Suppressor macrophage treated with lipopolysaccharide for 4 hours (primary cell): ENCODE data around the gene DAPK1.
"Not testable (repeated sequence)": the region's sequence is repeated elsewhere in the genome, so short reads cannot be mapped to it uniquely, and the experiment has no call there.

Experiments used
- DNase-seq: peaks from one replicate; pipeline ENCODE4 v3.0.0-alpha.2; 2020

The DAPK1 gene

GRCh38 chr9:87548159-87548558 is 50.5 kb downstream of the DAPK1 start:
- no peak for DNase-seq

GRCh38 chr9:87549088-87549487 is 51.4 kb downstream of the DAPK1 start:
- DNase-seq: not testable (repeated sequence)

- no peak for DNase-seq
Measured at GRCh38 chr9:87549791-87550190, 52.1 kb downstream of the DAPK1 start.

GRCh38 chr9:87550253-87550954 is 52.7 kb downstream of the DAPK1 start:
- no peak for DNase-seq

GRCh38 chr9:87551772-87552217 is 54.1 kb downstream of the DAPK1 start:
- no peak for DNase-seq

GRCh38 chr9:87554171-87554910 is 56.7 kb downstream of the DAPK1 start:
- DNase-seq: peak; percentile 52

GRCh38 chr9:87554976-87555375 is 57.3 kb downstream of the DAPK1 start:
- peak; percentile 94 for DNase-seq

GRCh38 chr9:87556039-87556438 is 58.4 kb downstream of the DAPK1 start:
- no peak for DNase-seq

GRCh38 chr9:87556821-87557220 is 59.2 kb downstream of the DAPK1 start:
- DNase-seq: peak; percentile 82

GRCh38 chr9:87557996-87558395 is 60.3 kb downstream of the DAPK1 start:
- no peak for DNase-seq

- DNase-seq: no peak
Measured at GRCh38 chr9:87558606-87559190, 61.0 kb downstream of the DAPK1 start.

GRCh38 chr9:87562062-87562461 is 64.4 kb downstream of the DAPK1 start:
- DNase-seq: no peak

- no peak for DNase-seq
Measured at GRCh38 chr9:87562530-87563170, 65.0 kb downstream of the DAPK1 start.

- DNase-seq: peak; percentile 86
Measured at GRCh38 chr9:87564111-87564510, 66.4 kb downstream of the DAPK1 start.

- DNase-seq: peak; percentile 84
Measured at GRCh38 chr9:87564791-87565241, 67.1 kb downstream of the DAPK1 start.

- no peak for DNase-seq
Measured at GRCh38 chr9:87567001-87567400, 69.3 kb downstream of the DAPK1 start.

- DNase-seq: no peak
Measured at GRCh38 chr9:87567571-87567970, 69.9 kb downstream of the DAPK1 start.

GRCh38 chr9:87567983-87568382 is 70.3 kb downstream of the DAPK1 start:
- no peak for DNase-seq

- DNase-seq: no peak
Measured at GRCh38 chr9:87568401-87568800, 70.7 kb downstream of the DAPK1 start.

- DNase-seq: no peak
Measured at GRCh38 chr9:87569008-87569509, 71.4 kb downstream of the DAPK1 start.

GRCh38 chr9:87569518-87569917 is 71.9 kb downstream of the DAPK1 start:
- DNase-seq: no peak

- no peak for DNase-seq
Measured at GRCh38 chr9:87570000-87570908, 72.6 kb downstream of the DAPK1 start.
